Natural killer cell (primary cell): ENCODE data around the gene CCDC93. TPM values are rescaled to one million over a fixed set of nuclear protein-coding genes. Genes with fewer than 3 reads are reported as not detected.
A peak's percentile ranks its signal among the peaks of the same experiment; 100 is the strongest.

Source experiments
- ATAC-seq, 3 donors: fragments of 150-1000 bp in 2 of 3; fragments of 200-7000 bp in 1 of 3; cut with Tn5 transposase; 1 replicate in 1 of 3; 2 replicates in 2 of 3; pipeline ENCODE4 v1.10.0; 2021; ENCODE audit warnings: mild to moderate bottlenecking in 2 of 3, moderate library complexity in 2 of 3
- DNase-seq, 2 donors: peaks; one replicate each; pipeline versions ENCODE4 v3.0.0 to v3.0.0-alpha.2; 2013 to 2021; ENCODE audit warnings: mixed read lengths in 1 of 2
- H3K27ac ChIP-seq: one replicate; pipeline ENCODE4 v1.5.1; 2013; ENCODE audit warnings: mild to moderate bottlenecking, low read length
- H3K27me3 ChIP-seq: one replicate; pipeline ENCODE4 v1.6.1; 2013; ENCODE audit warnings: low read length; ENCODE audit not compliant: control insufficient read depth, insufficient read depth
- H3K36me3 ChIP-seq: one replicate; pipeline ENCODE4 v1.6.1; 2013; ENCODE audit warnings: low read length; ENCODE audit not compliant: control insufficient read depth, insufficient read depth
- H3K4me1 ChIP-seq: one replicate; pipeline ENCODE4 v1.6.1; 2013; ENCODE audit warnings: low read length; ENCODE audit not compliant: control insufficient read depth, insufficient read depth
- H3K4me3 ChIP-seq: one replicate; pipeline ENCODE4 v1.5.1; 2013; ENCODE audit warnings: low read length
- H3K9me3 ChIP-seq: one replicate; pipeline ENCODE4 v1.6.1; 2013; ENCODE audit warnings: low read length; ENCODE audit not compliant: control insufficient read depth, insufficient read depth
- H3K27ac Mint-ChIP-seq, 2 donors: one replicate each; pipeline ENCODE4 v1.8.0; 2022; ENCODE audit warnings: mild to moderate bottlenecking in 2 of 2, mixed read lengths in 2 of 2, moderate library complexity in 1 of 2
- H3K27me3 Mint-ChIP-seq, 2 donors: one replicate each; pipeline ENCODE4 v1.8.0; 2022; ENCODE audit warnings: low read depth in 2 of 2, mixed read lengths in 2 of 2
- H3K36me3 Mint-ChIP-seq: one replicate; pipeline ENCODE4 v1.8.0; 2022; ENCODE audit warnings: mixed read lengths
- H3K4me1 Mint-ChIP-seq, 2 donors: one replicate each; pipeline ENCODE4 v1.8.0; 2022; ENCODE audit warnings: mixed read lengths in 2 of 2
- H3K4me3 Mint-ChIP-seq: one replicate; pipeline ENCODE4 v1.8.0; 2022; ENCODE audit warnings: mild to moderate bottlenecking, moderate library complexity, mixed read lengths
- H3K9me3 Mint-ChIP-seq, 2 donors: one replicate each; pipeline ENCODE4 v1.8.0; 2022; ENCODE audit warnings: mixed read lengths in 2 of 2
- WGBS: methylation state at CpG from one replicate; pipeline ENCODE4 v1.1.7; 2013; ENCODE audit warnings: missing lambda C conversion rate; ENCODE audit not compliant: insufficient coverage; 5-methylcytosine and 5-hydroxymethylcytosine counted together
- intact Hi-C: fragments of 100-400 bp; cut with micrococcal nuclease; formaldehyde crosslinking; loops from one replicate; pipeline ENCODE4 v1.14.2; 2022
- total RNA-seq, 4 donors: library from RNA; stranded (reverse); fragments of 120-200 nt in 1 of 4; gene quantifications; one replicate each; pipeline versions ENCODE4 v1.2.3 to v1.2.4, GENCODE V29; 2013 to 2022
- TF ChIP-seq, protein P1 (sequence below): fragments of 200-600 bp; IDR thresholded peaks from one replicate; pipeline ENCODE4 v1.8.0; 2022; ENCODE audit warnings: antibody characterized with exemption

CCDC93 gene
- total RNA-seq, 3 donors from 2014 or later (not counting 1 experiment from before 2014, with no cell fraction given): 58.6 to 68.6 (median 67.4) TPM

- Histone ChIP-seq H3K9me3 (no peaks in the 10 kb centered on the region), H3K4me3 (no peak overlapping the region), H3K27me3 (no peaks in the 10 kb centered on the region), H3K4me1 (no peaks in the 10 kb centered on the region), H3K36me3 (peaks cover 79% of the 10 kb centered on the region), H3K27ac (no peak overlapping the region)
- Mint-ChIP-seq H3K36me3 (peaks cover 35% of the 10 kb centered on the region), H3K4me3 (no peak overlapping the region), H3K9me3 (no peaks in the 10 kb centered on the region), H3K27me3 (no peaks in the 10 kb centered on the region), H3K4me1 (peaks cover 10 to 15% of the 10 kb centered on the region in 2 donors), H3K27ac (no peak overlapping the region)
- ATAC-seq: no peak
- 90% methylated on average over 4 of the region's 4 CpGs for WGBS
- TF ChIP-seq, protein P1, sequence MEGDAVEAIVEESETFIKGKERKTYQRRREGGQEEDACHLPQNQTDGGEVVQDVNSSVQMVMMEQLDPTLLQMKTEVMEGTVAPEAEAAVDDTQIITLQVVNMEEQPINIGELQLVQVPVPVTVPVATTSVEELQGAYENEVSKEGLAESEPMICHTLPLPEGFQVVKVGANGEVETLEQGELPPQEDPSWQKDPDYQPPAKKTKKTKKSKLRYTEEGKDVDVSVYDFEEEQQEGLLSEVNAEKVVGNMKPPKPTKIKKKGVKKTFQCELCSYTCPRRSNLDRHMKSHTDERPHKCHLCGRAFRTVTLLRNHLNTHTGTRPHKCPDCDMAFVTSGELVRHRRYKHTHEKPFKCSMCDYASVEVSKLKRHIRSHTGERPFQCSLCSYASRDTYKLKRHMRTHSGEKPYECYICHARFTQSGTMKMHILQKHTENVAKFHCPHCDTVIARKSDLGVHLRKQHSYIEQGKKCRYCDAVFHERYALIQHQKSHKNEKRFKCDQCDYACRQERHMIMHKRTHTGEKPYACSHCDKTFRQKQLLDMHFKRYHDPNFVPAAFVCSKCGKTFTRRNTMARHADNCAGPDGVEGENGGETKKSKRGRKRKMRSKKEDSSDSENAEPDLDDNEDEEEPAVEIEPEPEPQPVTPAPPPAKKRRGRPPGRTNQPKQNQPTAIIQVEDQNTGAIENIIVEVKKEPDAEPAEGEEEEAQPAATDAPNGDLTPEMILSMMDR: no peak
- DNase-seq: no peak
- intact Hi-C loops: no loop called here
These were observed 19.1 kb downstream of the CCDC93 start for GRCh38 chr2:117994729-117995128.

DNA sequence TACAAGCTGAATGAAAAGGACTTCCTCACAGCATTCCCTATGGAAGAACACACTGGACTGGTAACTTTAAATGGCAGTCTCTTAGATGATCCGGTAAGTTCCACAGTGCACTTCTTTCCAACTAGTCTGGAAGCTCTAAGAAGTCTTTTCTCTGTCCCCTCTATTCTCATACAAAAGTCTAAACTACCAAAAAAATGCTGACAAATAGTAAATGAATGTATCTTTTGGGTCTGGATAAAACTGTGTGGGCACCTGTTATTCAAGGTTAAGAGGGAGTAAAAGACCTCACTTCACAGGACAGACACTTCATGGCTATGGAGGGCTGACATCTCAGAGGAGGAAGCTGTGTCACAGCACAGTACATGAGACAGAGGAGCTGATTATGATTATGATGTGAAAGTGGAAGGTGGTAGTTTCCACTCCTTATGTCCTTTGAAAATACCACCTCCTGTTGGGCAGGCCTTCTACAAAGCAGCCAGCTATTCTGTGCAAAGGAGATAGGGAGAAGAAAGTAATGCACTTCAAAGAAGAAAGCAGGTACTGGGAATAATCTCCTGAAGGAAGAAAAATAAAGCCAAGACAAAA is 23.9 kb downstream of the CCDC93 start:
- H3K27ac ChIP-seq: no peak overlapping the region
- H3K36me3 ChIP-seq: peaks cover 56% of the 10 kb centered on the region
- H3K4me1 Mint-ChIP-seq: peaks cover 5 to 14% of the 10 kb centered on the region in 2 donors
- 93% methylated on average over 1 of the region's 1 CpG for WGBS
- TF ChIP-seq, protein P1: no peak
- H3K27me3 ChIP-seq: no peaks in the 10 kb centered on the region
- intact Hi-C loops: no loop called here
- H3K36me3 Mint-ChIP-seq: peaks cover 4% of the 10 kb centered on the region
- peak overlapping the region in 1 of 2 donors; percentile 19 for H3K27ac Mint-ChIP-seq
- H3K4me1 ChIP-seq: no peaks in the 10 kb centered on the region
- H3K4me3 ChIP-seq: no peak overlapping the region
- H3K9me3 Mint-ChIP-seq: no peaks in the 10 kb centered on the region
- H3K27me3 Mint-ChIP-seq: no peaks in the 10 kb centered on the region
- ATAC-seq (no peak), DNase-seq (no peak)
- no peaks in the 10 kb centered on the region for H3K9me3 ChIP-seq
- no peak overlapping the region for H3K4me3 Mint-ChIP-seq

DNA sequence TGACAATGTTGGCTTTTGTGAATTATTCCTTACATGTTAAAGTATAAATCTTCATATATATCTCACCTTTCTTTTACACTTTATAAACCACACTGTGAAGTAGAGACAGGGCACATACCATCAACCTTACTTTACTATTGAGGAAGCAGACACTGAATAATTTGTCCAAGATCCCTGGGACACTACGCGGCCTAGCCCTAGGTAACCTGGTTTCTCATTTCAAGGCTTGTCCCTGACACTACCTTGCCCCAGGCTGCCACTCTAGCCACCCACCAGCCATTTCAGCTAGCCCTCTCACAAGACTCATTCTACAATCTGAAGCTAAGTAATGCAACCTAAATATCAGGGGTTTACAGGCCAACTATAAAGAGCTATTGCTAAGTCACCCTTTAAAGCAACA is 26.7 kb downstream of the CCDC93 start:
- Mint-ChIP-seq H3K27me3 (no peaks in the 10 kb centered on the region), H3K9me3 (no peaks in the 10 kb centered on the region), H3K4me3 (no peak overlapping the region), H3K27ac (no peak overlapping the region), H3K36me3 (no peaks in the 10 kb centered on the region), H3K4me1 (peaks cover 14 to 26% of the 10 kb centered on the region in 2 donors)
- no peaks in the 10 kb centered on the region for H3K9me3 ChIP-seq
- ATAC-seq (no peak), DNase-seq (no peak)
- no peaks in the 10 kb centered on the region for H3K4me1 ChIP-seq
- intact Hi-C loops: no loop called here
- H3K27me3 ChIP-seq: no peaks in the 10 kb centered on the region
- peaks cover 51% of the 10 kb centered on the region for H3K36me3 ChIP-seq
- 100% methylated on average over 2 of the region's 2 CpGs for WGBS
- TF ChIP-seq, protein P1: no peak
- no peak overlapping the region for H3K4me3 ChIP-seq
- H3K27ac ChIP-seq: no peak overlapping the region

- no peaks in the 10 kb centered on the region for H3K36me3 Mint-ChIP-seq
- Histone ChIP-seq H3K9me3 (no peaks in the 10 kb centered on the region), H3K4me3 (no peak overlapping the region), H3K4me1 (no peaks in the 10 kb centered on the region), H3K27me3 (no peaks in the 10 kb centered on the region), H3K36me3 (peaks cover 43% of the 10 kb centered on the region), H3K27ac (no peak overlapping the region)
- intact Hi-C loops: no loop called here
- H3K9me3 Mint-ChIP-seq: no peaks in the 10 kb centered on the region
- peaks cover 25 to 26% of the 10 kb centered on the region in 2 donors for H3K4me1 Mint-ChIP-seq
- TF ChIP-seq, protein P1: no peak
- H3K4me3 Mint-ChIP-seq: no peak overlapping the region
- 100% methylated on average over 2 of the region's 2 CpGs for WGBS
- ATAC-seq (no peak), DNase-seq (no peak)
- H3K27me3 Mint-ChIP-seq: no peaks in the 10 kb centered on the region
- no peak overlapping the region for H3K27ac Mint-ChIP-seq
These were observed 28.8 kb downstream of the CCDC93 start for GRCh38 chr2:117985092-117985491.
